CD4-positive, alpha-beta memory T cell (primary cell): ENCODE results near the gene ERP44. TPM values are rescaled to one million over a fixed set of nuclear protein-coding genes. Genes with fewer than 3 reads are reported as not detected.
A peak's percentile ranks its signal among the peaks of the same experiment; 100 is the strongest.
"Not testable (repeated sequence)": the region's sequence is repeated elsewhere in the genome, so short reads cannot be mapped to it uniquely, and the experiment has no call there.

Experiments
- CTCF ChIA-PET: fragments of 350-600 bp; sonication (Branson Sonifier 250); formaldehyde crosslinking; loops from one replicate; lab custom pipeline; 2021; ENCODE audit warnings: inconsistent platforms; ENCODE audit not compliant: partially characterized antibody; lab: Charles Lee
- POLR2A ChIA-PET: fragments of 350-600 bp; sonication (Branson Sonifier 250); formaldehyde crosslinking; loops from one replicate; lab custom pipeline; 2021; ENCODE audit not compliant: partially characterized antibody; lab: Charles Lee
- DNase-seq, 5 donors: peaks; one replicate each; pipeline versions ENCODE4 v3.0.0 to v3.0.0-alpha.2; 2020 to 2022; ENCODE audit warnings: mixed read lengths in 1 of 5
- H3K27ac ChIP-seq: one replicate; pipeline ENCODE4 v1.7.0; 2013; ENCODE audit warnings: low read depth, low read length
- H3K27me3 ChIP-seq: 2 replicates; pipeline ENCODE4 v1.7.0; 2013; ENCODE audit warnings: mild to moderate bottlenecking, low read length, moderate library complexity; ENCODE audit not compliant: insufficient read depth
- H3K36me3 ChIP-seq: 2 replicates; pipeline ENCODE4 v1.7.0; 2013; ENCODE audit warnings: mild to moderate bottlenecking, low read length, moderate library complexity; ENCODE audit not compliant: insufficient read depth
- H3K4me1 ChIP-seq: 2 replicates; pipeline ENCODE4 v1.7.0; 2013; ENCODE audit warnings: mild to moderate bottlenecking, low read length, moderate library complexity; ENCODE audit not compliant: insufficient read depth
- H3K4me3 ChIP-seq, 2 donors: one replicate each; pipeline ENCODE4 v1.7.0; 2013; ENCODE audit warnings: low read length in 2 of 2, mild to moderate bottlenecking in 1 of 2
- H3K9me3 ChIP-seq, 2 donors: one replicate each; pipeline ENCODE4 v1.7.0; 2013; ENCODE audit warnings: low read length in 2 of 2, control low read depth in 1 of 2; ENCODE audit not compliant: control insufficient read depth in 1 of 2
- H3K27ac Mint-ChIP-seq, 7 donors: one replicate each; pipeline ENCODE4 v1.8.0; 2020 to 2021; ENCODE audit warnings: mixed read lengths in 7 of 7, mild to moderate bottlenecking in 6 of 7, inconsistent platforms in 3 of 7, moderate library complexity in 3 of 7
- H3K27me3 Mint-ChIP-seq, 2 donors: one replicate each; pipeline ENCODE4 v1.8.0; 2020 to 2021; ENCODE audit warnings: mixed read lengths in 2 of 2
- H3K36me3 Mint-ChIP-seq, 2 donors: one replicate each; pipeline ENCODE4 v1.8.0; 2020 to 2021; ENCODE audit warnings: mixed read lengths in 2 of 2, inconsistent platforms in 1 of 2, mild to moderate bottlenecking in 1 of 2
- H3K4me1 Mint-ChIP-seq, 4 donors: one replicate each; pipeline ENCODE4 v1.8.0; 2020 to 2021; ENCODE audit warnings: mixed read lengths in 4 of 4, mild to moderate bottlenecking in 1 of 4
- H3K4me3 Mint-ChIP-seq, 8 donors: one replicate each; pipeline ENCODE4 v1.8.0; 2020 to 2021; ENCODE audit warnings: mixed read lengths in 8 of 8, mild to moderate bottlenecking in 7 of 8, moderate library complexity in 6 of 8, inconsistent platforms in 3 of 8
- H3K9me3 Mint-ChIP-seq, 8 donors: one replicate each; pipeline ENCODE4 v1.8.0; 2020 to 2021; ENCODE audit warnings: mixed read lengths in 8 of 8, mild to moderate bottlenecking in 5 of 8, inconsistent platforms in 3 of 8, moderate library complexity in 1 of 8
- intact Hi-C: fragments of 100-400 bp; cut with micrococcal nuclease; formaldehyde crosslinking; loops from one replicate; pipeline ENCODE4 v1.15.1; 2023
- polyA plus RNA-seq, 2 donors: library from polyadenylated mRNA; unstranded; fragments of 300-500 nt; fragmentation: Illumina TruSeq; gene quantifications; one replicate each; pipeline ENCODE4 v1.2.3, GENCODE V29; 2021
- total RNA-seq, 2 experiments: library from RNA; stranded (reverse); gene quantifications; one replicate each; pipeline ENCODE4 v1.2.3, GENCODE V29; 2021

The ERP44 gene
- total and polyA plus RNA-seq, 4 experiments from 2014 or later, result 16.5 to 44.7 (median 26.3) TPM

DNA sequence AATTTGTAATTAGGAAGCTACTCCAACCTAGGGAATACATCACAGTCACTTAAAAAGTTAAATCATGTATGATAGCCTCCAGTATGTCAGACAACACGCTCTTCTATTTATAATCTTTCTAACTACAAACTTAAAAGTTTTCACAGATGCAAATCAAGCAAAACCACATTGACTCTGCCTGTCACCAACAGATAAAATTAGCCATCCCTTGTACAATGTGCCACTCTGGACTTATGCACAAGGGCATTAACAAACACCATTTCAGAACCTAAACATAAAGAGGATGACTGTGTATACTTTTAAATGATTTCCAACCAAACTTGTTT lies 14.7 kb downstream of the ERP44 start:
- Histone ChIP-seq H3K4me3 (no peak overlapping the region), H3K27ac (no peak overlapping the region), H3K36me3 (no peaks in the 10 kb centered on the region), H3K9me3 (no peaks in the 10 kb centered on the region), H3K27me3 (no peaks in the 10 kb centered on the region), H3K4me1 (peaks cover 72% of the 10 kb centered on the region)
- Mint-ChIP-seq H3K36me3 (peaks cover 0 to 4% of the 10 kb centered on the region in 2 donors), H3K9me3 (no peaks in the 10 kb centered on the region), H3K27me3 (no peaks in the 10 kb centered on the region), H3K4me1 (peaks cover 61 to 76% (median 68%) of the 10 kb centered on the region in 4 donors), H3K27ac (peak overlapping the region in 5 of 7 donors; percentile 12 to 45 (median 21)), H3K4me3 (peak overlapping the region in 5 of 8 donors; percentile 13 to 77 (median 65))
- CTCF ChIA-PET, result interaction anchor here (1.1 kb wide), 1 partner anchor 57 kb away, joined by 3 read pairs; no protein-coding TSS in a partner anchor
- POLR2A ChIA-PET, result interaction anchor here (1.2 kb wide), 1 partner anchor 344 kb away, joined by 3 read pairs; no protein-coding TSS in a partner anchor
- intact Hi-C loops, result no loop called here
- no peak for DNase-seq

DNA sequence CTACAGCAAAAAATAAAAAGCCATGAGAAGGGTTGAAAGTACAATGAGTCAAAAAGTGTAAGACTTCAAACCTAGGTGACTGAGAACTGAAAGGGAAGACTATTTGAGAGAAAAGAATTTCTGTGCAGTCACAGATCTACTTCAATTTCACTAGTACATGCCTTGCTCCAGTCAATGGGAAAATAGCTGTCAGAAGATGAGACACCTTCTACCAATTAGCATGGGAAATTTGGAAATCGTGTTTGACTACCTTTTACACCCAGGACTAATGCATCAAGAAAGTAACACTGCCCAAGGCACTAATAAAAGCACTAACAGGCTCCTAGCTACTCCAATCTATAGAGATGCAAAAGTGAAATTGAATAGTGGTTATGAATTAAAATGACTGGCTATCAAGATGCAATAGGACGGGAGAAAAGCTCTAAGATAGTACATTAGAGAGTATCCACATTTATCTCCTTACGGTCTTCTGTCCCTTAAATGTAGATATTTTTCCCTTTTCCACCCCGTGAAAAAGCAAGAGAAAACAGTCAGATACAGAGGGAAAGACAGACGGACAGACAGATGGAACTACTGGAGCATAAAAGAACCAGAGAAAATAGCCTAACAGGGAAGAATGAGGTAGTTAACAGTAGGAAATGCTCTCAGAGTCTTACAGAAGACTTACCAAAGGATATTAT lies 15.2 kb downstream of the ERP44 start:
- H3K27ac Mint-ChIP-seq, result peak overlapping the region in 6 of 7 donors; percentile 9 to 45 (median 18)
- Histone ChIP-seq H3K27me3 (no peaks in the 10 kb centered on the region), H3K9me3 (no peaks in the 10 kb centered on the region), H3K36me3 (no peaks in the 10 kb centered on the region), H3K4me3 (no peak overlapping the region), H3K4me1 (peaks cover 67% of the 10 kb centered on the region), H3K27ac (no peak overlapping the region)
- intact Hi-C loops, result no loop called here
- POLR2A ChIA-PET, result interaction anchor here (1.2 kb wide), 1 partner anchor 344 kb away, joined by 3 read pairs; no protein-coding TSS in a partner anchor
- H3K27me3 Mint-ChIP-seq, result no peaks in the 10 kb centered on the region
- peaks cover 4 to 8% of the 10 kb centered on the region in 2 donors for H3K36me3 Mint-ChIP-seq
- H3K4me3 Mint-ChIP-seq, result peak overlapping the region in 6 of 8 donors; percentile 7 to 77 (median 29)
- no peak for DNase-seq
- CTCF ChIA-PET, result interaction anchor here (1.1 kb wide), 1 partner anchor 56 kb away, joined by 3 read pairs; no protein-coding TSS in a partner anchor
- peaks cover 60 to 75% (median 70%) of the 10 kb centered on the region in 4 donors for H3K4me1 Mint-ChIP-seq
- no peaks in the 10 kb centered on the region for H3K9me3 Mint-ChIP-seq

DNA sequence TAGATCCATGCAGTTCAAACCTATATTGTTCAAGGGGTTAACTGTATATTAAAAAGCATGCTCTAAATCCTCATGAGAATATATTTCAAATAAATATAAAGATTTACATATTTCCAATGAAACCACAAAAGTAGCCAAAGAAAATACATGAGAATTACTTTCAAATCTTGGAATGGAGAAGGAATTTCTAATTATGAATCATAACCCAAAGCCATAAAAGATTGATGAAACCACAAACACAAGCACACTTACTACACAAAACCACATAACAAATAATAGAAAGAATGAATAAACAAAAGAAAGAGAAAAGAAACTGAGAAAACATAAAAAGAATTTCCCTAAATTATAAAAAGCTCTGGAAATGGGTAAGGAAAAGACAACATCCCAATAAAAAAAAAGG lies 16.0 kb downstream of the ERP44 start:
- CTCF ChIA-PET, result no interaction called here
- H3K27ac Mint-ChIP-seq, result peak overlapping the region in 2 of 7 donors; percentile 21 to 45
- H3K4me1 ChIP-seq, result peaks cover 59% of the 10 kb centered on the region
- H3K27ac ChIP-seq, result no peak overlapping the region
- H3K36me3 Mint-ChIP-seq, result peaks cover 4 to 9% of the 10 kb centered on the region in 2 donors
- no peaks in the 10 kb centered on the region for H3K27me3 Mint-ChIP-seq
- H3K4me1 Mint-ChIP-seq, result peaks cover 53 to 70% (median 64%) of the 10 kb centered on the region in 4 donors
- H3K4me3 ChIP-seq, result no peak overlapping the region
- H3K9me3 ChIP-seq, result no peaks in the 10 kb centered on the region
- H3K9me3 Mint-ChIP-seq, result no peaks in the 10 kb centered on the region
- no peak for DNase-seq
- intact Hi-C loops, result no loop called here
- H3K4me3 Mint-ChIP-seq, result peak overlapping the region in 2 of 8 donors; percentile 53 to 67
- no peaks in the 10 kb centered on the region for H3K27me3 ChIP-seq
- POLR2A ChIA-PET, result no interaction called here
- H3K36me3 ChIP-seq, result no peaks in the 10 kb centered on the region

DNA sequence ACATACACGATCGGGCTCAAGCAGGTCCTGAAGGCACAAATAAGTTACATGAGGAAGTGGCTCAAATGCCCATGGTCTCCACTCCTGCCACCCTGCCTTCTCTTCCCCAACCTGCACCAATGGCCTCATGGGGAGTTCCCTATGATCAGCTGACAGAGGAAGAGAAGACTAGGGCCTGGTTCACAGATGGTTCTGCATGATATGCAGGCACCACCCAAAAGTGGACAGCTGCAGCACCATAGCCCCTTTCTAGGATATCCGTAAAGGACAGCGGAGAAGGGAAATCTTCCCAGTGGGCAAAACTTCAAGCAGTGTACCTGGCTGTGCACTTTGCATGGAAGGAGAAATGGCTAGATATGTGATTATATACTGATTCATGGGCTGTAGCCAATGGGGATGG lies 22.5 kb downstream of the ERP44 start:
- H3K9me3 Mint-ChIP-seq, CTCF ChIA-PET, DNase-seq, H3K9me3 ChIP-seq, POLR2A ChIA-PET, H3K4me3 ChIP-seq, H3K27me3 Mint-ChIP-seq, intact Hi-C loops, H3K4me1 ChIP-seq, H3K27ac ChIP-seq, H3K27me3 ChIP-seq, H3K4me3 Mint-ChIP-seq, H3K36me3 ChIP-seq: not testable (repeated sequence)
- peaks cover 31 to 65% (median 45%) of the 10 kb centered on the region in 4 donors for H3K4me1 Mint-ChIP-seq
- H3K27ac Mint-ChIP-seq, result peak overlapping the region in 1 of 7 donors; percentile 59
- H3K36me3 Mint-ChIP-seq, result peaks cover 6 to 19% of the 10 kb centered on the region in 2 donors

DNA sequence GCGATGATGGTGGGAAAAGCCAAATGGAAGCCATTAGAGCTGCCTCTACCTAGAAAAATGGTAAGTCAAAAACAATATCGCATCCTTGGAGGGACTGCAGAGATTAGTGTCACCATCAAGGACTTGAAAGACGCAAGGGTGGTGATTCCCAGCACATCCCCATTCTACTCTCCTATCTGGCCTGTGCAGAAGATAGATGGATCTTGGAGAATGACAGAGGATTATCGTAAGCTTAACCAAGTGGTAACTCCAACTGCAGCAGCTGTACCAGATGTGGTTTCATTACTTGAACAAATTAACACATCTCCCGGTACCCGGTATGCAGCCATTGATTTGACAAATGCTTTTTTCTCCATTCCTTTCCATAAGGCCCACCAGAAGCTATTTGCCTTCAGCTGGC lies 23.8 kb downstream of the ERP44 start:
- Mint-ChIP-seq H3K27ac (peak overlapping the region in 1 of 7 donors; percentile 15), H3K27me3 (no peaks in the 10 kb centered on the region), H3K4me3 (no peak overlapping the region), H3K9me3 (no peaks in the 10 kb centered on the region), H3K36me3 (peaks cover 6 to 19% of the 10 kb centered on the region in 2 donors), H3K4me1 (peaks cover 26 to 62% (median 43%) of the 10 kb centered on the region in 4 donors)
- no peak for DNase-seq
- intact Hi-C loops, result no loop called here
- peaks cover 4% of the 10 kb centered on the region for H3K4me1 ChIP-seq
- no peak overlapping the region for H3K4me3 ChIP-seq
- POLR2A ChIA-PET, result no interaction called here
- H3K27ac ChIP-seq, result no peak overlapping the region
- CTCF ChIA-PET, result interaction anchor here (1.4 kb wide), 1 partner anchor 9 kb away, joined by 3 read pairs; no protein-coding TSS in a partner anchor
- H3K27me3 ChIP-seq, result no peaks in the 10 kb centered on the region
- no peaks in the 10 kb centered on the region for H3K36me3 ChIP-seq
- no peaks in the 10 kb centered on the region for H3K9me3 ChIP-seq

DNA sequence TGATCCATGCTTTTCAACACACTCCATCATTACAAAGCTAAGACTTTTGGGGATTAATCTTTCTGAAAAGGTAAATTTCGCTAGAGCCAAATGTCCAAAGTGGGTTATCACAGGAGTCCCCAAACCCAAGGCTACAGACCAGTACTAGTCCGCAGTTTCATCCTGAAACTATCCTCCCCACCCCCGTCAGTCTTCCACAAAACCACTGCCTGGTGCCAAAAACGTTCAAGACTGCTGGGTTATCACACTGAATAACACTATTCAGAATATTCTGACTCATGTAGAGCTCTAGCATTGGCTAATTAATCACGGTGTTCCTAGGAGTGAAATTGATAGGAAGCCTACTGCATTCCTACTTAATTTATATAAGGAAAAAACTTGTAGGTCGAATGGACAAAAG lies 24.7 kb downstream of the ERP44 start:
- Histone ChIP-seq H3K4me1 (peaks cover 4% of the 10 kb centered on the region), H3K27me3 (no peaks in the 10 kb centered on the region), H3K9me3 (no peaks in the 10 kb centered on the region), H3K36me3 (no peaks in the 10 kb centered on the region), H3K4me3 (no peak overlapping the region), H3K27ac (no peak overlapping the region)
- no peaks in the 10 kb centered on the region for H3K9me3 Mint-ChIP-seq
- intact Hi-C loops, result no loop called here
- POLR2A ChIA-PET, result no interaction called here
- H3K36me3 Mint-ChIP-seq, result peaks cover 8 to 15% of the 10 kb centered on the region in 2 donors
- CTCF ChIA-PET, result interaction anchor here (1.4 kb wide), 1 partner anchor 8 kb away, joined by 3 read pairs; no protein-coding TSS in a partner anchor
- no peak overlapping the region for H3K4me3 Mint-ChIP-seq
- no peaks in the 10 kb centered on the region for H3K27me3 Mint-ChIP-seq
- no peak overlapping the region for H3K27ac Mint-ChIP-seq
- no peak for DNase-seq
- peaks cover 25 to 58% (median 41%) of the 10 kb centered on the region in 4 donors for H3K4me1 Mint-ChIP-seq

DNA sequence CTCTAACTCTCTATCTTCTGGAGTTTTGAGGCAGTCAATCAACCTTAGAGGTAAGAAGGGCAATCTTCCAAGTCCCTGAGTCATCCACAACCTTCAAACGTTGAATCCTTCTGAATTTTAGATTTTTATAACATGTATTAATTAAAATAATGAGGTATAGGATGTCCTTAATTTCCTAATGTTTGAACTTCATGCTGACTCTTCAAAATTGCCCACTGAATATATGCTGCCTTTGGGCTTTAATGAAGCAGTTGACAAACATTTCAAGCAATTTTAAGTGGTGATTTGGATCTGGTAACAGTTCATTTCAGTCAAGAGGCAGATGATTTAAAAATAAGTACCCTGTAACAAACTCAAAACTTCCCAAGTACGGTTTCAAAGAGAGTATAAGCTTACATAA lies 26.0 kb downstream of the ERP44 start:
- peaks cover 5 to 10% of the 10 kb centered on the region in 2 donors for H3K36me3 Mint-ChIP-seq
- peaks cover 22 to 52% (median 36%) of the 10 kb centered on the region in 4 donors for H3K4me1 Mint-ChIP-seq
- CTCF ChIA-PET, result no interaction called here

More for the DNA sequence above, 26.0 kb downstream of the ERP44 start:
- Mint-ChIP-seq H3K27ac (peak overlapping the region in 1 of 7 donors; percentile 71), H3K27me3 (no peaks in the 10 kb centered on the region), H3K9me3 (no peaks in the 10 kb centered on the region), H3K4me3 (no peak overlapping the region)
- Histone ChIP-seq H3K4me1 (peaks cover 4% of the 10 kb centered on the region), H3K9me3 (no peaks in the 10 kb centered on the region), H3K27me3 (no peaks in the 10 kb centered on the region), H3K4me3 (no peak overlapping the region), H3K27ac (no peak overlapping the region), H3K36me3 (no peaks in the 10 kb centered on the region)
- intact Hi-C loops, result no loop called here
- POLR2A ChIA-PET, result no interaction called here
- DNase-seq, result no peak
